H4 (cell line): ENCODE measurements around the gene CPZ. TPM values are rescaled to one million over a fixed set of nuclear protein-coding genes. Genes with fewer than 3 reads are reported as not detected.

Experiments
- DNase-seq: peaks from one replicate; pipeline ENCODE4 v3.0.0-alpha.2; 2015; ENCODE audit warnings: low spot score
- total RNA-seq: library from RNA; depleted of rRNA; stranded (reverse); fragments of >200 nt; shearing (Covaris generic); gene quantifications from 2 replicates; pipeline ENCODE4 v1.2.3, GENCODE V29; 2014

Gene CPZ
- total RNA-seq, 1 experiment from 2014 or later: 1.6 TPM

DNA sequence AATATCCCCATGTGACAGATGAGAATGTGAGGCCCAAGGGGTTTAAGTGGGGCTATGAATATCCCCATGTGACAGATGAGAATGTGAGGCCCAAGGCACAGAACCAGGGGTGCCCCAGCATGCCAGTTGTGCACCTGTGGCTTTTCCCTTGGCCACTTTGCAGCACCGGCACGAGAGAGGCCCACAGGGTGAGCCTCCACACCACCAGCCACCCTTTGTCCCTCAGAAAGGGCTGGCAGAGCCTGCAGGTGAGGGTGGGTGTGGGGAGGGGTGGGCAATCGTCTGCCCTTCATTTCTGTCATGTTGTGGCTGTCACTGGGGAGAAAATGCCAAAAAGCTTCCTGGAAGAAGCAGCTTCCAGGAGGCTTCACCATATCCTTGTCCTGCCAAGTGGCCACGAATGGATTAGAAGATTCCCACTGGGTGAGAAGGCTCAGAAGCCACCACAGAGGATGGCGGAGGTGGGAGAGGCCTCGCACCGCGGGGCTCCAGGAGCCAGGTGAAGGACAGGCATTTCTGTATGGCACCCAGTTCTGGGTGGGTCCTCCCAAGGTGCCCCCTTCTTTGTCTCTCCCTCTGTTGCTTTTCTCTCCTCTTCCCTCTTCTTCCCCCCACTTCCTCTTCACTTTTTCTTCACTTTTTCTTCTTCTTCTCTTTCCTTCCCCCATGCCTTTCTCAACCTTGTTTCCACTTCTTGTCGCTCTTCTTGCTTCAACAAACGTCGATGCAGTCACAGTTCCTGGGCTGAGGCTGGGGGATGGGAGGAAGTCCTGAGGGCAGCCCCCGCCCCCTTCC, 12.8 kb upstream of the CPZ start:
- no peak for DNase-seq

DNA sequence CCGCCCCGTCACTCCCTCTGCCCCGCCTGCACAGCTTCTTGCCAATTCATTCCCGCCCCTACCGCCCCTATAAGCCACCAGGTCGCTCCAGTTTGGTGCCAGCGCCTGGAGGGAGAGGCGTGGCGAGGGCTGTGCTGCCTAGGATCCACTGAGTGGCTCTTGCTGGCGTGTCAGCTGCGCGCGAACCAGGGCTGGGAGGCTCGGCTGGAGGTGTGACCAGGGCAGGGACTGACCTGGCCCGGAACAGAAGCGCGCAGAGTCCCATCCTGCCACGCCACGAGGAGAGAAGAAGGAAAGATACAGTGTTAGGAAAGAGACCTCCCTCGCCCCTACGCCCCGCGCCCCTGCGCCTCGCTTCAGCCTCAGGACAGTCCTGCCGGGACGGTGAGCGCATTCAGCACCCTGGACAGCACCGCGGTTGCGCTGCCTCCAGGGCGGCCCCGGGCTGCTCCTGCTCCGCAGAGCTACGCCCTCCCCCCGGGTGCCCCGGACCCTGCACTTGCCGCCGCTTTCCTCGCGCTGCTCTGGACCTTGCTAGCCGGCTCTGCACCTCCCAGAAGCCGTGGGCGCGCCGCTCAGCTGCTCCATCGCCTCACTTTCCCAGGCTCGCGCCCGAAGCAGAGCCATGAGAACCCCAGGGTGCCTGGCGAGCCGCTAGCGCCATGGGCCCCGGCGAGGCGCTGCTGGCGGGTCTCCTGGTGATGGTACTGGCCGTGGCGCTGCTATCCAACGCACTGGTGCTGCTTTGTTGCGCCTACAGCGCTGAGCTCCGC, 12.1 kb upstream of the CPZ start, which contains the start of gene GPR78:
Gene GPR78 (plus strand): TSS at position 72 of the 773 bp plus-strand sequence. CDS start 591 bp downstream, at position 663.
- no peak for DNase-seq

DNA sequence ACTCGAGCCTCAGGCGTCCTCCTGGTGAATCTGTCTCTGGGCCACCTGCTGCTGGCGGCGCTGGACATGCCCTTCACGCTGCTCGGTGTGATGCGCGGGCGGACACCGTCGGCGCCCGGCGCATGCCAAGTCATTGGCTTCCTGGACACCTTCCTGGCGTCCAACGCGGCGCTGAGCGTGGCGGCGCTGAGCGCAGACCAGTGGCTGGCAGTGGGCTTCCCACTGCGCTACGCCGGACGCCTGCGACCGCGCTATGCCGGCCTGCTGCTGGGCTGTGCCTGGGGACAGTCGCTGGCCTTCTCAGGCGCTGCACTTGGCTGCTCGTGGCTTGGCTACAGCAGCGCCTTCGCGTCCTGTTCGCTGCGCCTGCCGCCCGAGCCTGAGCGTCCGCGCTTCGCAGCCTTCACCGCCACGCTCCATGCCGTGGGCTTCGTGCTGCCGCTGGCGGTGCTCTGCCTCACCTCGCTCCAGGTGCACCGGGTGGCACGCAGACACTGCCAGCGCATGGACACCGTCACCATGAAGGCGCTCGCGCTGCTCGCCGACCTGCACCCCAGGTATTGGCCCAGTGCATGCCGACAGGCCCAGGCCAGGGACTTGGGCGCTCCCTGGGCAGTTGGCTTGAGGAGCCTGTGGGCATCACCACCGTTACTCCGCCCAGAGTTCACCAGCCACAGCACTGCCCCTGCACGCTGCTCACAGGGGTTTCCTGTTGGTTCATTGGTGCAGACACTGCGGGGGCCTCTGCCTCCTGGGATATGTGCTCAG, 11.3 kb upstream of the CPZ start:
- no peak for DNase-seq

DNA sequence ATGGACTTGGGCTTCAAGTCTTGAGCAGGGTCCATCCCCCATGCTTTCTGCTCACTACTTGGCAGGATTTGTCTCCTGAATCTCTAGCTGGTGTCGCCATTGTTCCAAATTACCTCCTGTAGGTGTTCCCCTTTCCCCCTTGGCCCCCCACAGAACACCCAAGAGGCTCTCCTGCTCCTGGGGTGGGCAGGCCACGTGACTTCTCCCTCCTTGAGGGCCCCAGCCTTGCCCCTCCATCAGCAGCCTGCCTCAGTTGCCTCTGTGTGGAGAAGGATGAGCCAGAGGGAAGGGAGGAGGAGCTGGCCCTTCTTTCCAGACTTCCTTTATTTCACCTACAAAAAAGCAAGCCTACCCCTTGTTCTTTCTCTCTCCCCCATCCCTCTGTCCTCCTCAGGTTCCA, 10.5 kb upstream of the CPZ start:
- no peak for DNase-seq

DNA sequence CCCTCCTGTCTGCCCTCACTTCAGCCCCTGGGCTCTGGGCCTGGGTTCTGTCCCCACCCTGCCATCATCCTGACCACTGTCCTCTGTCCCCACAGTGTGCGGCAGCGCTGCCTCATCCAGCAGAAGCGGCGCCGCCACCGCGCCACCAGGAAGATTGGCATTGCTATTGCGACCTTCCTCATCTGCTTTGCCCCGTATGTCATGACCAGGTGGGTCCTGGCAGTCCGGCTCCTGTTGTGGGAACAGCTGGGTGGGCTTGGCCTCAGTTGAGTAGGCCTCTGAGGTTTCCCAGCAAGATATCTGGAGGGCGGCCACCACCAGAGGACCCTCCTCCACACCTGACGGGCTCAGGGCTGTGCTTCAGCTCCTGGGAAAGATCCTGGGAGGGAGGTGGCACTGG, 10.1 kb upstream of the CPZ start:
- DNase-seq: no peak

DNA sequence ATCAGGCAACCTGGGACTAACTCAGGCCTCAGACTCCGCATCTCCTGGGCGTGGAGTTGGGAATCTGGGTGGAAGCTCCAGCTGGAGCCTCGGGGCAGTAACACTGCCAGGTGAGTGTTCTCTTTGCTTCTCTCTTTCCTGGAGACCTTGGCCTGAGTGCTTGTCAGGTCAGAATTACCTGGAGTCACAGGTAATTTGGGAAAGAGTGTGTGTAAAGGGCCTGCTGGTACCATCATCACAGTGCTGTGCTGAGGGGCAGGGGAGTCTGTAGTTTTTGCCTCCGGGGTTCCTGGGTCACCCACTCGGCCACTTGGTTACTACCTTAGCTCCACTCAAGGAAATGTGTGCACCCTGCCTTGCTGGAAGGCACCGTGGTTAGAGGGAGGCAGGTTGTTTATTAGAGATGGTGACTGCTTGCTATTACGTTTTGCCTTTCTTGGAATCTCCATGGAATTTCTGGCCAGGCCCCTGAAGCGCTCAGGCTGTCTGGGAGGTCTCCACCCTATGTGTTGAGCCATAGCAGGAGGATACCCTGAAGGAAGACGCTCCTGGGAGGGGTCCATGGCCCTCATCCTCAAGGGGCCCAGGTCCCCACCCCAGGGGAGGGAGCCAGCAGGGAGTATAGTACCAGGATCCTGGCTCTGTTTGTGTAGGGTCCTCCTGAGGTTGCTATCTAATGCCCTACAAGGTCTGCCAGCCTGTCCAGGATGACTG, 9.5 kb upstream of the CPZ start:
- no peak for DNase-seq

DNA sequence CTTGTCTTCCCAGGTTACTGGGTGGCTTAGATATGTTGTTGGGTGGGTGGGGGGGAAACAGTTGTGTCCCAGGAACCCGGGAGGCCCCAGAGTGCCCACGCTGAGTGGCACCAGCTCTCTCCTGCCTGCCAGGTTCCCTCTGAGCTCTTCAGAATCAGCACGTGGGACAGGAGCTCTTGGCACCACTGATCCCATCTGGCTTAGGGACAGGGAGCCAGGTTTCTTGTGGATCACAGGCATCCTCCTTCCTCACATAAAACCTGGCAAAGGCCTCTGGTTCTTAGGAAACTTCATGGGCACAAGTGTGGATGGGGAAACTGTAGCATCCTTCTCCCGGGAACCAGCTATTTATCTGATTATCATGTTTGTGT, 8.9 kb upstream of the CPZ start:
- no peak for DNase-seq

DNA sequence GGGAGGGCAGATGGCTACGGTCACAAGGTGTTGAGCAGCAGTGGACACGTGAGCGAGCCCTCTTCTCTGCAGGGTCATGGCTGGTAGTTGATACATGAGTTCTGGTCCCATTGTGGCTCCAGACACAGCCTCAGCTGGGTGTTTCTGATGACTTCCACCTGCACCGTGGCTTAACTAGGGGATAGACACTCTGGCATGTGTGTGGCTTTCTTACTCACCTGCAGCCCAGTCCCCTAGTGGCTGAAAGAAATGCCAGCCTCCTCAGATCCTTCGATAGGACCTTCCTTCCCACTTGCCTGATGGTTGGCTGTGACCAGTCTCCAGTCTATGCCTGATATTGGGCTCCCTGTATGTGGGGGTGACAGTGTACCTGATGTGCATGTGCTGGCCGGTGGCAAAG, 7.4 kb upstream of the CPZ start:
- no peak for DNase-seq

DNA sequence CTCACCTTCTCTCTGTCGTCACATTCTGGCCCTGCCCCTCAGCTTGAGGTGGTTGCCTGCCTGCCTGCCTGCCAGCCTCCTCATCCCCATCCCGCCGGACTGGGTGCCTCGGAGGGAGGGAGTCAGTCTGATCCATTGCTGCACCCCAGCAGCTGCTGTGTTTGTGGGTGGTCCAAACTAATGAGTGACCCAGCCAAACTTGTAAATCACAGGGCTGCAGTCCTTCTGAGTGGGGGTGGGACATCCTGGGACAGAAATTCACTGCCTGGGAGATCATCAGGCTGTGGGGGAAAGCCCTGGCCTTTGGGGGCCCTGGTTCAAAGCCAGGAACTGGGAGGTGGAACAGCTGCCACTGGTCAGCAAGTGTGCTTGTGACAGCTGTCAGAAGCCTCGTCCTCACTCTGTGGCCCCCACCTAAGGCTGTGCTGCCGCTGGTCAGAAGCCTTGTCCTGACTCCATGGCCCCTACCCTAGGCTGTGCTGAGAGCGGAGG, 6.8 kb upstream of the CPZ start:
- no peak for DNase-seq

DNA sequence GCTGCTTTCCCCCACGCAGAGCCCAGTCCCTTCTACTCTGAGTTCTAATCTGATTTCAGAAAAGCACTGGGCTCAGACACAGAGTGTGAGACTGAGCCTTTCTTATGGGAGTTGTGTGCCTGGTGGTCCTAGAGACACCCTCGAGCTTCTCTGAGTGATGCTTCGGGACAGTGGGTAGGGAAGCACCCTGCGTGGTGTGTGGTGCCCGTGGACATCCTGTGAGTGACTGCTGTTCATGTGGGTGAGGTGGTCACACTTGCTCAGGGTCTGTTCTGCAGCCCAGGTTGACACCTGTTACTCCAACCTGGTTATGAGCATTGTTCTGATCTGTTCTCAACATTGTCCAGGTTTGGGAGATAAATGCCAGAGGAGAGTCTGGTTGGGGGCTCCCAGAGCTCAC, 6.3 kb upstream of the CPZ start:
- no peak for DNase-seq

DNA sequence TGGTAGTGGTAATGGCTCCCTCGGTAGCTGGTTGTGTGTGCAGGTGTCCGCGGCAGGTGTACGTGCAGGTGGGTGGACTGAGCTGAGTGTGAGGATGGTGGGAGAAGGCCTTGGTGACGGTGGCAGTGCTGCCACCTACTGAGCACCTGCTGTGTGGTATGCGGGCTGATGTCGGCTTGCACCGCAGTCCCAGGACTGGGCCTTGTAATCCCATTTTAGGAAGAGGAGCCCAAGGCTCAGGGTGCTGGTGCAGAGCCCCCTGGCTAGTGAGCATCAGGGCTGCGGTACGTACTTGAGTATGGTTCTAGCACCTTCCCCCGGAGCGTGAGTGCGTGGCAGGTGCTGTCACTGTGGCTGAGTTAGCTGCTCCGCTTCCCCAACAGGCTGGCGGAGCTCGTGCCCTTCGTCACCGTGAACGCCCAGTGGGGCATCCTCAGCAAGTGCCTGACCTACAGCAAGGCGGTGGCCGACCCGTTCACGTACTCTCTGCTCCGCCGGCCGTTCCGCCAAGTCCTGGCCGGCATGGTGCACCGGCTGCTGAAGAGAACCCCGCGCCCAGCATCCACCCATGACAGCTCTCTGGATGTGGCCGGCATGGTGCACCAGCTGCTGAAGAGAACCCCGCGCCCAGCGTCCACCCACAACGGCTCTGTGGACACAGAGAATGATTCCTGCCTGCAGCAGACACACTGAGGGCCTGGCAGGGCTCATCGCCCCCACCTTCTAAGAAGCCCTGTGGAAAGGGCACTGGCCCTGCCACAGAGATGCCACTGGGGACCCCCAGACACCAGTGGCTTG, 5.7 kb upstream of the CPZ start:
- no peak for DNase-seq

DNA sequence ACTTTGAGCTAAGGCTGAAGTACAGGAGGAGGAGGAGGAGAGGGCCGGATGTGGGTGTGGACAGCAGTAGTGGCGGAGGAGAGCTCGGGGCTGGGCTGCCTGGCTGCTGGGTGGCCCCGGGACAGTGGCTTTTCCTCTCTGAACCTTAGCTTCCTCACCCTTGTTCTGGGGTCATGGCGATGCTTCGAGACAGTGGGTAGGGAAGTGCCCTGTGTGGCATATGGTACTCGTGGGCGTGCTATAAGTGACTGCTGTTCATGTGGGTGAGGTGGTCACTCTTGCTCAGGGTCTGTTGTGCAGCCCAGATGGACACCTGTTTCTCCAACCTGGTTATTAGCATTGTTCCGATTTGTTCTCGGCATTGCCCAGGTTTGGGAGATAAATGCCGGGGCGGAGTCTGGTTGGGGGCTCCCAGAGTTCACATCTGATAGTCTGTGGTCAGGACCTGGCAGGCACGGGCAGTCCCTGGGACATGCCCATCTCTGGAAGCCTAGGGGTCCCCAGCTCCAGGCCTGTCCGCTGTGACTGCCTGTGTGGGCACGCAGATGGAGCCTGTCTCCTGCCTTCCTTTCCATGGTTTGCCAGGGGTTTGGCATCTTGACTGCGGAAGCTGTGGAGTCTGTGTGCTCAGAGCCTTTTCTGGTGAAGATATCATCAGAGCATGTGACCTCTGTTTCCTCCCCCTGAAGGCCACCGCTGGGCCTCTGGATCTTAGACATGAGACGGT, 4.9 kb upstream of the CPZ start:
- no peak for DNase-seq

DNA sequence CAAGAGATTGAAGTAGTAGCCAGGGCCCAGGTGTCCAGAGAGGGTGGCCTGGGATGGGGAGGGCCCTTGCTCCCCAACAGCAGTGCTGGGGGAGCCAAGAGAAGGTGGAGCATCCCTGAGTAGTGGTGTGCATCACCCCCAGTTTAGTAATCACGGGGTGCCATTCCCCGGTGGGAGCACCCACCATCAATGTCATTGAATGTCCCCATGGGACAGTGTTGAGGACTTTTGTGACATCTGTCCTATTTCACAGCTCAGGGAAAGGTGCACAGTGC, 4.4 kb upstream of the CPZ start:
- DNase-seq: no peak

DNA sequence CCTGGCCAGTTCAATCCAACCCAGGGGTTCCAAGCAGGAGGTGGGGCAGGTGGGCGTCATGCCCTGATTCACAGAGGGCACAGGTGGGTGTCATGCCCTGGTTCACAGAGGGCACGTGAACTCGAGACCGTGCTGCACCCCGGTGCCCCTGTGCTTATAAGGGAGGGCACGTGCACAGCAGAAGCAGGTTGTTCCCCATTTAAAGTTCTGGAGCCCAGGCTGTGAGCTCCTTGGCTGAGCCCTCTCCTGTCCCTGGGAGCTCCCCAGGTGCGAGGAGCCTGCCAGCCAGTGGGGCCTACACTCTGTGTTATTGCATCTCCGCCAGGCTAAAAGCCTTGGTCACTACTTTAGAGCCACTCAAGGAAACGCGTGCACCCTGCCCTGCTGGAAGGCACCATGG, 3.2 kb upstream of the CPZ start:
- DNase-seq: no peak

DNA sequence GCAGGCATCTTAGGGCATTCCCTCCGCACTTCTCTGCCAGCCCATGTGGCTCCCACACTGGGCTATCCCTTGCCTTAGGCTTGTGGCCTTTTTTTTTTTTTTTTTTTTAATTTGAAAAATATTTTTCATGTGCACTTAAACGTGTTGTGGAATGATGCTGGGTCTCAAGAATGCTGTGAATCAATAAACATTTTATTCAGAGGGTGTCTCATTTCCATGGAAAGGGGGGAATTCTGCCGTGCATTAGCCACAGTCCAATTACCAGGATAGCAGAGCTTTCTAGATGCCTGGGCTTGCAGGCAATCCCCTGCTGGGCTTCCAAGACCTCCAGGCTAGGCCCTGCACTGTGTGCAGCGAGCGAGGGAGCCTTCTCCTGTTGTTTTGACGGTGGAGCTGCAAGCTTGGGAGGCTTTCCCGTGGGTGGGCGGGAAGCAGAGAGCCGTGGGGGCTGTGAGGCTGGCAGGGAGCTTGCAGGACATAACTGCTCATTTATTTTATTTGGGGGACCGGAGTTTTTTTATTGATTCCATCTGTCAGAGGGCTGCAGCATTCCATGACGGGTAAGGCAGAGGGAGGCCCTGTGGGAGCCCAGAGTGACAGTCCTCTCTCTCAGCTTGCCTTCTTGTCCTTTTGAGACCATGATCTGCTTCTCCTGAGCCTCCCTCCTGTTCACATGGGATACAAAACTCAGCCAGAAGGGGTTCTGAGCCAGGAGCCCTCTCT, 2.6 kb upstream of the CPZ start:
- peak; percentile 69 for DNase-seq

DNA sequence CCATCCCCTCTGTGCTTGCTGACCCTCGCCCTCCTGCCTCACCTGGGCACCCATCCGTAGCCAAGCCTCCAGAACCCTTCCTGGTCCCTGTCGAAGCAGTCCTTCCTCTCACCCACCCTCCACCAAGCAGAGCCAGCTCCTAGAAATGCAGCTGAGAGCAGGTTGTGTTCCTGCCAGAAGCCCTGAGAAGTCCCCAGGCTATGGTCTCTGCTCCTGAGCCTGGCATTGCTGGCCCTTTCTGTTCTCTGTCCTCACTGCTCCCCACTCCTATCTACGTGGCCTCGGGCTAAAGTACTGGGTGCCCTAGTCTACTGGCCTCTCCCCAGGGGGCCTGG, 2.1 kb upstream of the CPZ start:
- no peak for DNase-seq

DNA sequence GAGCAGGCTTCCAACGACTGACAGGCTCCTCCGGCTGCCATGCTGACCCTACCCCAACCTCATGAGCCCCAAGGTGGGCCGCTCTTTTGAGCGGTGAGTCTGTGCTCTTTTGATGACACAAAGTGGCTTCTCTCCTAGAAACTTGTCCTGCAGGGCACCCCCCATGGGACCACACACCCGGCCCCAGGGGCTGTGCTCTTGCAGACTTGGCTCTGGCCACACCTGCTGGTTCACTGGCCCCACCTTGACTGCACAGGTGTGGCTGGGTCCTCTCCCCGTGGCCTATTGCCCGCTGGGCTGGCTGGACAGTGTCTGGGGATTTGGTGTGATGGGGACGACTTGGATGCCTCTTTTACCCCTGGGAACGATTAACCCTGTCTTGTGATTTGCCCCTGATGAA, 1.5 kb upstream of the CPZ start:
- no peak for DNase-seq

DNA sequence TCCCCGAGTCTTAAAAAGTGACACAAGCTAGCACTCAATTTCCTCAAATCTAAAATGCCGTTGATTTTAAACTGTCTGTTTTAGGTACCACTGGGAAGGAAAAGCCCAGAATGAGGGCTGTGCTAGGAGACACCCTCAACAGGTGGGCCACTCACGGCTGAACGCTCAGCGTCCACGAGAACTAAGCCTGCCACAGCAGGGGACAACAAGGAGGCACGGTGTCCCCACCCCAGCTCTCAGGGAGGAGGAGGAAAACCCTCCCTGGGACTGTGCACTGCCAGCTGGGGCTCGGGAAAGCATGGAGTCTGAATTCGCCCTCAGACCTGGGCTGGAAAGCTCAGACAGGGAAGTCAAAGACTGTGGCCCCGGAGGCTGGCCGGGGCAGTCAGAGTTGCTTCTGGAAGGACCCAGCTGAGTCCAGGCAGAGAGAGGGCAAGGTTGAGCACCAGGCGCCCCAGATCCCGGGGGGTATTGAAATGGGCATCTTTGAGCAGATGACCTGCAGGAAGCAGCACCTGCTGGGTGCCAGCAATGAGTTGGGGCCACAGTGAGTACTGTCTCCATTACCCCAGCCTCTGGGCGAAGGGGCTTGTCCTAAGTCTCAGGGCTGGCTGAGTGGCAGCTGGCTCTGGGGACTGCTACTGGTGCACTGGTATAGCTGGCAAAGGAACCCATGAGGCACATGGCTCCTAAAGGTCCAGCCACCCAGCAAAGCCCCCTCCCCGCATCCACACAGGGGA, 769 bp upstream of the CPZ start:
- no peak for DNase-seq
